Cortex of kidney (tissue), 1 donor: ENCODE measurements around the gene SERP1.
A peak's percentile ranks its signal among the peaks of the same experiment; 100 is the strongest.

Source experiments
- DNase-seq: peaks from one replicate; lab custom pipeline; 2025; lab: John Stamatoyannopoulos, UW

The SERP1 gene

GRCh38 chr3:150546226-150547044 lies at the start of gene SERP1, which contains the start of gene EIF2A:
Gene SERP1 (minus strand): TSS chr3:150546496. CDS start chr3:150546135, 361 bp downstream.
Gene EIF2A (plus strand): TSS chr3:150546787. CDS start chr3:150546803, 16 bp downstream.
- DNase-seq = peak; percentile 93

- no peak for DNase-seq
Observed at GRCh38 chr3:150594150-150594549, 47.9 kb upstream of the SERP1 start.

GRCh38 chr3:150589759-150590158 lies 43.5 kb upstream of the SERP1 start:
- DNase-seq = no peak

GRCh38 chr3:150588027-150588830 lies 41.9 kb upstream of the SERP1 start:
- no peak for DNase-seq

GRCh38 chr3:150583028-150583427 lies 36.7 kb upstream of the SERP1 start:
- no peak for DNase-seq

- no peak for DNase-seq
Observed at GRCh38 chr3:150582620-150583019, 36.3 kb upstream of the SERP1 start.

- no peak for DNase-seq
Observed at GRCh38 chr3:150581174-150581573, 34.9 kb upstream of the SERP1 start.

GRCh38 chr3:150577855-150578254 lies 31.6 kb upstream of the SERP1 start:
- no peak for DNase-seq

GRCh38 chr3:150567328-150567727 lies 21.0 kb upstream of the SERP1 start:
- no peak for DNase-seq

GRCh38 chr3:150564243-150564642 lies 17.9 kb upstream of the SERP1 start:
- DNase-seq = no peak

- no peak for DNase-seq
Observed at GRCh38 chr3:150557725-150558124, 11.4 kb upstream of the SERP1 start.

GRCh38 chr3:150556792-150557191 lies 10.5 kb upstream of the SERP1 start:
- DNase-seq = no peak

- DNase-seq = no peak
Observed at GRCh38 chr3:150555859-150556436, 9.7 kb upstream of the SERP1 start.

GRCh38 chr3:150547045-150547741 lies 897 bp upstream of the SERP1 start:
- no peak for DNase-seq

- DNase-seq = no peak
Observed at GRCh38 chr3:150545419-150546225, 674 bp downstream of the SERP1 start.

GRCh38 chr3:150544726-150545125 lies 1.6 kb downstream of the SERP1 start:
- no peak for DNase-seq

- no peak for DNase-seq
Observed at GRCh38 chr3:150544041-150544440, 2.3 kb downstream of the SERP1 start.

GRCh38 chr3:150543531-150543930 lies 2.8 kb downstream of the SERP1 start:
- DNase-seq = no peak

- DNase-seq = no peak
Observed at GRCh38 chr3:150543128-150543527, 3.2 kb downstream of the SERP1 start.

- no peak for DNase-seq
Observed at GRCh38 chr3:150540991-150541390, 5.3 kb downstream of the SERP1 start.

GRCh38 chr3:150540297-150540696 lies 6.0 kb downstream of the SERP1 start:
- DNase-seq = no peak
